Caco-2 (cell line): Measurements from ENCODE around the gene AFAP1L2. TPM values are rescaled to one million over a fixed set of nuclear protein-coding genes. Genes with fewer than 3 reads are reported as not detected.

ENCODE experiments used
- BruUV-seq: library from RNA; stranded (reverse); fragments of 400-500 nt; replicated peaks from 2 replicates; lab custom pipeline; 2021; lab: Mats Ljungman, UMichigan
- CTCF ChIA-PET: fragments of 300-600 bp; sonication (Branson Sonifier 250); formaldehyde crosslinking; loops from one replicate; lab custom pipeline; 2022; ENCODE audit warnings: antibody characterized with exemption; lab: Charles Lee
- POLR2A ChIA-PET: fragments of 300-600 bp; sonication (Branson Sonifier 250); formaldehyde crosslinking; loops from one replicate; lab custom pipeline; 2022; ENCODE audit warnings: antibody characterized with exemption; lab: Charles Lee
- DNase-seq, 2 experiments: peaks; one replicate each; pipeline versions ENCODE4 v3.0.0 to v3.0.0-alpha.2; 2020 to 2022
- H3K27me3 ChIP-seq: replicated peaks from 2 replicates; pipeline ENCODE4 v1.6.0; 2011; ENCODE audit warnings: low read length; ENCODE audit not compliant: control insufficient read depth, insufficient read depth
- H3K36me3 ChIP-seq: 2 replicates; pipeline ENCODE4 v1.5.1; 2011; ENCODE audit warnings: low read length; ENCODE audit not compliant: control insufficient read depth, insufficient read depth
- H3K4me1 ChIP-seq: fragments of 250-450 bp; sonication (Bioruptor Pico); 2 replicates; pipeline ENCODE4 v1.5.1; 2020; ENCODE audit warnings: mild to moderate bottlenecking
- H3K4me3 ChIP-seq: 2 replicates; pipeline ENCODE4 v1.5.1; 2011; ENCODE audit warnings: low read depth, mild to moderate bottlenecking, control low read depth, low read length
- H3K9me3 ChIP-seq: fragments of 250-450 bp; sonication (Bioruptor Pico); 2 replicates; pipeline ENCODE4 v1.5.1; 2020; ENCODE audit warnings: mild to moderate bottlenecking, moderate library complexity
- H3K27ac Mint-ChIP-seq: one replicate; pipeline ENCODE4 v1.8.0; 2022; ENCODE audit warnings: mixed read lengths; ENCODE audit not compliant: unreplicated experiment
- H3K27me3 Mint-ChIP-seq: one replicate; pipeline ENCODE4 v1.8.0; 2022; ENCODE audit warnings: mixed read lengths; ENCODE audit not compliant: insufficient read depth, unreplicated experiment
- H3K36me3 Mint-ChIP-seq: one replicate; pipeline ENCODE4 v1.8.0; 2022; ENCODE audit warnings: mild to moderate bottlenecking, mixed read lengths; ENCODE audit not compliant: insufficient read depth, unreplicated experiment
- H3K4me1 Mint-ChIP-seq: one replicate; pipeline ENCODE4 v1.8.0; 2022; ENCODE audit warnings: low read depth, mixed read lengths; ENCODE audit not compliant: unreplicated experiment
- H3K4me3 Mint-ChIP-seq: one replicate; pipeline ENCODE4 v1.8.0; 2022; ENCODE audit warnings: mild to moderate bottlenecking, moderate library complexity, mixed read lengths; ENCODE audit not compliant: unreplicated experiment
- H3K9me3 Mint-ChIP-seq: one replicate; pipeline ENCODE4 v1.8.0; 2022; ENCODE audit warnings: mixed read lengths; ENCODE audit not compliant: unreplicated experiment
- CTCF ChIP-seq, 2 experiments: fragments of 200-600 bp in 1 of 2; IDR thresholded peaks; 1 replicate in 1 of 2; 2 replicates in 1 of 2; pipeline versions ENCODE4 v1.5.1 to v1.8.0; 2011 to 2022; ENCODE audit warnings: antibody characterized with exemption in 1 of 2, control low read depth in 1 of 2, inconsistent platforms in 1 of 2, low read depth in 1 of 2, low read length in 1 of 2, mild to moderate bottlenecking in 1 of 2, moderate library complexity in 1 of 2; ENCODE audit not compliant: insufficient read depth in 1 of 2, severe bottlenecking in 1 of 2, unreplicated experiment in 1 of 2
- intact Hi-C: fragments of 100-400 bp; cut with micrococcal nuclease; formaldehyde crosslinking; loops from one replicate; pipeline ENCODE4 v1.10.0; 2022; ENCODE audit not compliant: unreplicated experiment
- total RNA-seq: library from RNA; stranded (reverse); gene quantifications from 2 replicates; pipeline ENCODE4 v1.2.3, GENCODE V29; 2022

AFAP1L2 gene
- total RNA-seq, 1 experiment from 2014 or later = 2.3 TPM

- intact Hi-C loops = no loop called here
- POLR2A ChIA-PET = no interaction called here
Measured at GRCh38 chr10:114271075-114271778, 133.1 kb downstream of the AFAP1L2 start.

GRCh38 chr10:114266521-114266920 lies 137.8 kb downstream of the AFAP1L2 start:
- BruUV-seq = no TSS peak
- Mint-ChIP-seq H3K4me1 (peaks cover 12% of the 10 kb centered on the region), H3K9me3 (no peaks in the 10 kb centered on the region), H3K36me3 (no peaks in the 10 kb centered on the region), H3K27me3 (no peaks in the 10 kb centered on the region), H3K4me3 (no peak overlapping the region), H3K27ac (no peak overlapping the region)
- peaks cover 13% of the 10 kb centered on the region for H3K4me1 ChIP-seq
- H3K36me3 ChIP-seq = peaks cover 2% of the 10 kb centered on the region; the same call in 1 of the 2 replicates
- H3K27me3 ChIP-seq = no peaks in the 10 kb centered on the region
- ChIA-PET CTCF (no interaction called here), POLR2A (interaction anchor here (0.7 kb wide), 1 partner anchor 674 kb away, joined by 3 read pairs; no protein-coding TSS in a partner anchor)
- no peak for DNase-seq
- no peak for TF ChIP-seq CTCF (IDR thresholded peaks at IDR 0.05; ENCODE audit: insufficient read depth in 1 of 2, low read depth in 1 of 2, low read length in 1 of 2, severe bottlenecking in 1 of 2, unreplicated experiment in 1 of 2)
- no peaks in the 10 kb centered on the region for H3K9me3 ChIP-seq
- no peak overlapping the region for H3K4me3 ChIP-seq
- intact Hi-C loops = no loop called here

More at GRCh38 chr10:114271075-114271778, 133.1 kb downstream of the AFAP1L2 start:
- peak overlapping the region; percentile 19 for H3K4me3 Mint-ChIP-seq
- Histone ChIP-seq H3K9me3 (no peaks in the 10 kb centered on the region), H3K4me3 (no peak overlapping the region), H3K4me1 (peaks cover 16% of the 10 kb centered on the region), H3K36me3 (peaks cover 2% of the 10 kb centered on the region; the same call in 1 of the 2 replicates), H3K27me3 (no peaks in the 10 kb centered on the region)
- DNase-seq = no peak
- CTCF ChIA-PET = interaction anchor here (0.6 kb wide), 1 partner anchor 65 kb away, joined by 3 read pairs; no protein-coding TSS in a partner anchor
- H3K4me1 Mint-ChIP-seq = peaks cover 12% of the 10 kb centered on the region
- BruUV-seq = no TSS peak
- peak overlapping the region; percentile 57 for H3K27ac Mint-ChIP-seq
- H3K27me3 Mint-ChIP-seq = no peaks in the 10 kb centered on the region
- no peaks in the 10 kb centered on the region for H3K36me3 Mint-ChIP-seq
- TF ChIP-seq CTCF (IDR thresholded peaks at IDR 0.05; ENCODE audit: insufficient read depth in 1 of 2, low read depth in 1 of 2, low read length in 1 of 2, severe bottlenecking in 1 of 2, unreplicated experiment in 1 of 2) = no peak
- H3K9me3 Mint-ChIP-seq = no peaks in the 10 kb centered on the region

- H3K4me3 ChIP-seq = no peak overlapping the region
- Mint-ChIP-seq H3K36me3 (no peaks in the 10 kb centered on the region), H3K27me3 (no peaks in the 10 kb centered on the region), H3K27ac (no peak overlapping the region), H3K4me3 (no peak overlapping the region), H3K9me3 (no peaks in the 10 kb centered on the region), H3K4me1 (peaks cover 3% of the 10 kb centered on the region)
- H3K9me3 ChIP-seq = no peaks in the 10 kb centered on the region
- POLR2A ChIA-PET = no interaction called here
- BruUV-seq = no TSS peak
- intact Hi-C loops = no loop called here
- H3K27me3 ChIP-seq = no peaks in the 10 kb centered on the region
- H3K4me1 ChIP-seq = peaks cover 3% of the 10 kb centered on the region; the same call in 1 of the 2 replicates
- peaks cover 2% of the 10 kb centered on the region; the same call in 1 of the 2 replicates for H3K36me3 ChIP-seq
- DNase-seq = no peak
- CTCF ChIA-PET = no interaction called here
- TF ChIP-seq CTCF (IDR thresholded peaks at IDR 0.05; ENCODE audit: insufficient read depth in 1 of 2, low read depth in 1 of 2, low read length in 1 of 2, severe bottlenecking in 1 of 2, unreplicated experiment in 1 of 2) = no peak
Measured at GRCh38 chr10:114265392-114266053, 138.8 kb downstream of the AFAP1L2 start.
